HG03064 (cell line): Measurements from ENCODE around the gene HTR3A.

Source experiments
- ATAC-seq: cut with Tn5 transposase; IDR thresholded peaks from one replicate; pipeline ENCODE4 v1.9.1; 2021; ENCODE audit warnings: low read depth; ENCODE audit not compliant: unreplicated experiment

The HTR3A gene

GRCh38 chr11:114016986-114017385 is 42.1 kb downstream of the HTR3A start:
- no peak for ATAC-seq

GRCh38 chr11:114017723-114018122 is 42.8 kb downstream of the HTR3A start:
- no peak for ATAC-seq

- ATAC-seq, result no peak
Observed at GRCh38 chr11:114019046-114019445, 44.1 kb downstream of the HTR3A start.

DNA sequence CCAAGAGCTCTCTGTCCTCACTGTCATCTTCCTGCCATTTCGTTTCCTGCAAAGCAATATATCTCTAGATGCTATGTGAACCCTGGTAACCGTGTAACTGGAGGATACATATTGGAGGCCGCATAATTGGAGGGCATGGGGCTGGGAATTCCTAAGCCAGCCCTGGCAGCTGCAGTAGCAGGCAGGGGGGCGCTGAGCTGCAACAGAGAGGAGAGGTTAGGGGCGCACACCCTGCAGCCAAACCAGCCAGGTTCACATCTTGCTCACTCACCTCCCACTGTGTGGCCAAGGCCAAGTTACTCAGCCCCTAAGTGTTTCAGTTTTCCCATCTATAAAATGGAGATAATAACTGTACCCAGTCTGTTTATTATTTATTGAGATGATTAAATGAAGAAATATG is 44.7 kb downstream of the HTR3A start:
- ATAC-seq, result no peak

DNA sequence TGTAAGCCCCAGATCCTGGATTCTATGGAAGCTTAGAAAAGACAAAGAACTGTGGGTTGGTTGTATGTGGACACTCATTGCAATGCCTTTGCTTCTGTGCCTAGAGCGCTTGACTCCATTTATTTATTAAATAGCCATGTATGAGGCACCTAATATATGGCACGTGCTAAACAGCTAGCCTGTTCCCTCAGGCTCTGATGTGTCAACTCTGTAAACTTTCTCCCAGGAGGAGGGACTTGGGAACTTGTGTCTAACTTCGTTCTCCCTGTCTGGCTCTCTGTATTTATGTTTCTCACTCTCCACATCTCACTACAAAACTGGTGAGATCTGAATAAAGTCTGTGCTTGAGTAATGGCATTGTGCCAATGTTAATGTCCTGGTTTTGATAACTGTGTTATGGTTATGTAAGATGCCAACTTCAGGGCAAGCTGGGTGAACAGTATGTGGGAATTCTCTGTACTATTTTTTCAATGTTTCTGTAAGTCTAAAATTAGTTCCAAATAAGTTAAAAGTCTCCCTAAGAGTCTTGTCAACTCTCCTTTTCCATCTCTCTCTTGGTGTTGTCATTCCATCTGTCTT is 50.5 kb downstream of the HTR3A start:
- ATAC-seq, result no peak

DNA sequence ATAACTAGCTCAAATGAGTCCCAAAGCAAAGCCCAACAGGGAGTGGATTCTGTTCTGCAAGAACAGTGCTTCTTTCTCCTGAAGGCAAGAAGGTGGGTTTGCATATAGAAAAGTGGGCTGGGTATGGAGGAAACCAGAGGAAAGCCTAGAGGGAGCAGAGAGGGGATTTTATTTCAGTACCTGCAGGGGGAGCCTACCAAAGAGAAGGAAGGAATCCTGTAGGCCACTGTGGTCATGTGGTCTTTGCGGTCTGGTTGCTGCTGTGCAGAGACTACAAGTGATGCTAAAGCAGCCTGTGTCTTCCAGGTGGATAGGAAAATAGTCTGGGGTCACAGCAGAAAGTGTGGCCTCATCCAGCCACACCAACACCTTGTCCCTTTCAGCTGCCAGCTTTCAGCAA is 51.4 kb downstream of the HTR3A start:
- ATAC-seq, result no peak

- ATAC-seq, result no peak
Observed at GRCh38 chr11:114027391-114027790, 52.5 kb downstream of the HTR3A start.

DNA sequence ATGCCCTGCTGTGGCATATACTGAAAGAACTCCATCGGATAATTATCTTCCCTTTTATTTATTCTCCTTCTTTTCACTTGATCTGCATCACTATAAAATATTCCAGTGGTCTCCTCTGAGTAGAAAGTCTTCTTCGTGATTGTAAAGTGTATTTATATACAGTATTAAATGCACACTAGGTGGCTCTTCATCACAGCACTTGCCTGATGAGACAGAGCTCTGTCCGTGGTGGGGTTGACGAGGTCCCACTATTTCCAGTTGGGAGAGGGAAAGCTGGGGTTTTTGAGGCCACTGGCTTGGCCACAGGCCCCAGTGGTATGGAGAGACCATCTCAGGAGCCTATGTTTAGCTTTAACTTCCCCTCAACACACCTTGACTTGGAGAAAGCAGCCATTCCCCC is 53.0 kb downstream of the HTR3A start:
- no peak for ATAC-seq

DNA sequence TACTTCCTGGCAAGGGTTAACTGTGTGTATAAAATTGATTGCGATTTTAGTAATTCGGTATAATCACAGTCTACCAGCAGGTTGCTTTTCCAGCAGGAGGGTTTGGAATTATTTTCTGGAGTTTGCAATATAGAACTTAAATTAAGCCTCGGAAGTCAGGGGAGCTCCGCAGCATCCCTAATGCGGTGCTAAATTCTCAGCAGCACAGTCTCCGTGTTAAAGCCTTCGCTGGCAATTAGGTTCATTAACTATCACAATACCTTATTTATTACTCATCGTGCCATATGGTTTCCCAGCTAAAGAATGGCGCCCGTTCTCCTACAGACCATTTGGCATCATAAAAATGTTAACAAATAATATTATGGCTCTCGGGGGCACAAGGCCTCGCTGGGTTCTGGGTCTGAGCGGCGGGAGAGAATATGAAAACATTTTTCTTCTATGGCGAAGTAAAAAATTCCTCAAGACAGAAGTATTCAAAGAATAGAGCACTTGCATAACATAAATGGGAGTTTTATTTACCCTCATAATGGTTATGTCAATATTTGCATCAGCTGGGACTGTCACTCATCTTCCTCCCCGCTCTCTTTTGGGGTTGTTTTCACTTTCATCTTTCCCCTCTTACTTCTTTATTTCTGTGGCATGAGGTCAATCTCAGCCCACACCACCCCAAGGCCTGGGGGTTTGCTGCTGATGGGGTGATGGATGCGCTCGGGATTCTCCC is 56.5 kb downstream of the HTR3A start:
- ATAC-seq, result no peak

GRCh38 chr11:114031967-114032320 is 57.0 kb downstream of the HTR3A start:
- ATAC-seq, result no peak

DNA sequence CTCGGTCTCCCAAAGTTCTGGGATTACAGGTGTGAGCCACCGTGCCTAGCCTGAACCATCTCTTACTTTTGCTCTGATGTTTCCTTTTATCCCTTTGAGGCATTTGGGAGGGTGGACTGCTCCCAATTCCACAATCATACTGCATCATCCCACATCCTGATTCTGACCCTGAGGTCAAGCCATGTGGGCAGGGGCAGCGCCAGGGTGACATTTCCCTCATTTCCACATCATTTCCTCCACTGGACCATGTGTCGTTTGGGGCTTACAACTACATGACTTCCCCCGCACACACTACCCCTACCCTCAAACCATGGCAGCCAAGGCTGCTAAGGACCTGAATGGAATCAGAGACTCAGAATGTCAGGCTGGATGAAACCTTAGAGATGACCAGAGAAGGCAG is 58.2 kb downstream of the HTR3A start:
- ATAC-seq, result no peak

DNA sequence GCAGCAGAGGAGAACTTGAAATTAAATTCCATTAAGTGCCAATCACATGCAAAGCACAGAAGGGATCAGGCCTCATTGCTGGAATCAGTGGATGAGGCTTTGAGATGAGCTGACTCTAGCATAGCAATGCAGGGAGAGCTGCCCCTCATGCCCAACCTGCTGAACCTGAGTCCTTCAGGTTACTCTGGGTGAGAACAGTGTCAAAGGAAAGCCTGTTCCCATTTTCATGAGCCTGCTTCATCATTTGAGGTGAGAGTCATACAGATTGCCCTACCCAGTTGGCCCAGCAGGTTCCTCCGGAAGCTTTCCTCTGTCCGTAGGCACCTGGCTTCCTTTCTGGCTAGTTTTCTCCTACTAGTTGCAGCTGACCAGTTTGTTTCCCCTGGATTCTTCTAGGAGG is 58.7 kb downstream of the HTR3A start:
- no peak for ATAC-seq

GRCh38 chr11:114034956-114035355 is 60.0 kb downstream of the HTR3A start:
- no peak for ATAC-seq

DNA sequence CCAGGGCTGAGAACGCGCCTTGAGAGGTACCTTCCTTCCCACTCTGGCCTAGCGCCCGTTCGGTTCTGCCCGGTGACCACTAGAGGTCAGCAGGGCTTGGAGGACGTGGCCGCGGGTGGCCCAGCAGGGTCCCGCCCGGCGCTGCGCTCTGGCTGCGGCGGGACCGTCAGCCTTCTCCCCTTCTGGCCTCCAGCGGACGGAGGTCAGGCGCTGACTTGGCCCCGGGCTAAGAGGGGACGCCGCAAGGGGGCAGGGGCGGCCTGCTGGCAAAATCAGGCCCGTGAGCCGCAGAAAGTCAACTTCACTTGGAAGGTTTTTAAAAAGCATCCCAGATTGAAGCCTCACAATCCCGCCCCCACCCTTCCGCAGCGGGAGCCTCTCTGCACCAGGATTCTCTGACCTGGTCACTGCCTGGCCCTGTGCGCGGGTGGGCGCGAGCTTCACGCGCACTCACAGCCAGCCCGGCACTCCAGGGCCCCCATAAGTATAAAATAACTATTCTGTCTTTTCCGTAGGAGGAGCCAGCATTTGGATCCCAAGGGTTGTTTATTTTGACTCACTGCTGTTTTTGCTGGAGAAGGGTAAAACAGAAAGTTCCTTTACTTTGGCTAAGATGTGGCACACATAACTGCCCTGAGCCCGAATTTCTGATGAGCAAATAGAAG is 61.4 kb downstream of the HTR3A start:
- ATAC-seq, result no peak

DNA sequence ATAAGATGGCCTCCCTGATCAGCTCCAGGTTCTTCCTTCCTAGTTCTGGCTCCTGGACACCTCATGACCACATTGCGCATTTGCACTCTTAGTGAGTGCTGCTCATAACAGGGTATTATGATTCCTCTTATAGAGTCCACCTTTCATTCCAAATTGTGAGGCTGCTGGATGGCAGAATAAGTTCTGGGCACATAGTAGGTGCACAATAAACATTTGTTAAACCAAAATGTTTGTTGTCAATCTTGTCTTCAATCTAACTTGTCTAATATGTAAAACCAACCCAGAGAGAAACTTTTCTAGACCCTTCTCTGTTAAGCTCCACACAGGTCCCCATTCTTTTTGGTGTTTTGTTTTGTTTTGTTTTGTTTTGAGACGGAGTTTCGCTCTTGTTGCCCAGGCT is 62.0 kb downstream of the HTR3A start:
- no peak for ATAC-seq

DNA sequence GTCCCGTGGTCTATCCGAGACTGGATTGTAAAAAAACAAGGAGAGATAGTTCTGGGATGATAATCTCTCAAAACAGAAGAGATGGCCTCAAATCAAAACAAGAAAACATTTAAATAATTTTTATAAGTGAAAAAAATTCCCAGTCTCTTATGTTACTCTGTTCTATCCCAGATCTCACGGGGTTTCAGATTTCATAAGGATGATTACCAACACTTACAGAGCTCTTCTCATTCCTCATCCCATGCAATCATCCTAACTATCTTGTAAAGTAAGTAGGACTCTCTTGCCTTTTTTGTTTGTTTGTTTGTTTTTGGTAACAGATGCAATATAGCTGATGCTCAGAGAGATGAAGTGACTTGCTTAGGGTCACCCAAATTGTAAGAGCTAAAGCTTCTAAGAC is 64.6 kb downstream of the HTR3A start:
- no peak for ATAC-seq
